Measurements from ENCODE around the gene OSGEP. TPM values are rescaled to one million over a fixed set of nuclear protein-coding genes. Genes with fewer than 3 reads are reported as not detected.

Gene OSGEP
- polyA plus RNA-seq, 2 donors = 22.8 to 34.7 TPM

GRCh38 chr14:20421267-20421666 lies 33.3 kb downstream of the OSGEP start:
- H3K36me3 ChIP-seq (ENCODE audit: control insufficient read depth in 2 of 2, insufficient read depth in 2 of 2, low read length in 1 of 2) = no peaks in the 10 kb centered on the region
- no peak overlapping the region for H3K4me3 ChIP-seq (ENCODE audit: low read depth in 1 of 2, low read length in 2 of 2)
- no peak overlapping the region for H3K27ac ChIP-seq (ENCODE audit: low read depth in 2 of 2, low read length in 1 of 2)
- H3K4me1 ChIP-seq (ENCODE audit: control insufficient read depth in 2 of 2, insufficient read depth in 2 of 2, low read length in 1 of 2) = no peaks in the 10 kb centered on the region
- no peaks in the 10 kb centered on the region for H3K27me3 ChIP-seq (ENCODE audit: control insufficient read depth in 1 of 2, insufficient read depth in 2 of 2, low read length in 2 of 2)
- WGBS, 2 donors = 56 to 63% methylated on average over 2 of the region's 2 CpGs
- H3K9me3 ChIP-seq (ENCODE audit: control insufficient read depth in 2 of 2, insufficient read depth in 1 of 2, low read depth in 1 of 2, low read length in 1 of 2) = no peaks in the 10 kb centered on the region

- H3K27ac ChIP-seq (ENCODE audit: low read depth in 2 of 2, low read length in 1 of 2) = no peak overlapping the region
- no peaks in the 10 kb centered on the region for H3K9me3 ChIP-seq (ENCODE audit: control insufficient read depth in 2 of 2, insufficient read depth in 1 of 2, low read depth in 1 of 2, low read length in 1 of 2)
- H3K4me1 ChIP-seq (ENCODE audit: control insufficient read depth in 2 of 2, insufficient read depth in 2 of 2, low read length in 1 of 2) = no peaks in the 10 kb centered on the region
- WGBS, 2 donors = 72% methylated on average over 1 of the region's 1 CpG
- H3K27me3 ChIP-seq (ENCODE audit: control insufficient read depth in 1 of 2, insufficient read depth in 2 of 2, low read length in 2 of 2) = no peaks in the 10 kb centered on the region
- no peak overlapping the region for H3K4me3 ChIP-seq (ENCODE audit: low read depth in 1 of 2, low read length in 2 of 2)
- no peaks in the 10 kb centered on the region for H3K36me3 ChIP-seq (ENCODE audit: control insufficient read depth in 2 of 2, insufficient read depth in 2 of 2, low read length in 1 of 2)
These were observed 35.2 kb downstream of the OSGEP start for GRCh38 chr14:20419419-20419818.

- Histone ChIP-seq H3K27ac (ENCODE audit: low read depth in 2 of 2, low read length in 1 of 2) (no peak overlapping the region), H3K9me3 (ENCODE audit: control insufficient read depth in 2 of 2, insufficient read depth in 1 of 2, low read depth in 1 of 2, low read length in 1 of 2) (no peaks in the 10 kb centered on the region), H3K27me3 (ENCODE audit: control insufficient read depth in 1 of 2, insufficient read depth in 2 of 2, low read length in 2 of 2) (no peaks in the 10 kb centered on the region), H3K36me3 (ENCODE audit: control insufficient read depth in 2 of 2, insufficient read depth in 2 of 2, low read length in 1 of 2) (no peaks in the 10 kb centered on the region), H3K4me1 (ENCODE audit: control insufficient read depth in 2 of 2, insufficient read depth in 2 of 2, low read length in 1 of 2) (no peaks in the 10 kb centered on the region), H3K4me3 (ENCODE audit: low read depth in 1 of 2, low read length in 2 of 2) (no peak overlapping the region)
- 81 to 93% methylated on average over 2 of the region's 2 CpGs for WGBS, 2 donors
These were observed 36.1 kb downstream of the OSGEP start for GRCh38 chr14:20418501-20418909.

GRCh38 chr14:20417250-20418186 lies 37.1 kb downstream of the OSGEP start:
- no peak overlapping the region for H3K27ac ChIP-seq (ENCODE audit: low read depth in 2 of 2, low read length in 1 of 2)
- WGBS, 2 donors = 59 to 70% methylated on average over 7 of the region's 7 CpGs
- no peaks in the 10 kb centered on the region for H3K36me3 ChIP-seq (ENCODE audit: control insufficient read depth in 2 of 2, insufficient read depth in 2 of 2, low read length in 1 of 2)
- no peaks in the 10 kb centered on the region for H3K4me1 ChIP-seq (ENCODE audit: control insufficient read depth in 2 of 2, insufficient read depth in 2 of 2, low read length in 1 of 2)
- no peaks in the 10 kb centered on the region for H3K9me3 ChIP-seq (ENCODE audit: control insufficient read depth in 2 of 2, insufficient read depth in 1 of 2, low read depth in 1 of 2, low read length in 1 of 2)
- H3K4me3 ChIP-seq (ENCODE audit: low read depth in 1 of 2, low read length in 2 of 2) = no peak overlapping the region
- no peaks in the 10 kb centered on the region for H3K27me3 ChIP-seq (ENCODE audit: control insufficient read depth in 1 of 2, insufficient read depth in 2 of 2, low read length in 2 of 2)

- no peaks in the 10 kb centered on the region for H3K9me3 ChIP-seq (ENCODE audit: control insufficient read depth in 2 of 2, insufficient read depth in 1 of 2, low read depth in 1 of 2, low read length in 1 of 2)
- WGBS, 2 donors = 86 to 95% methylated on average over 2 of the region's 2 CpGs
- H3K27ac ChIP-seq (ENCODE audit: low read depth in 2 of 2, low read length in 1 of 2) = no peak overlapping the region
- H3K27me3 ChIP-seq (ENCODE audit: control insufficient read depth in 1 of 2, insufficient read depth in 2 of 2, low read length in 2 of 2) = no peaks in the 10 kb centered on the region
- H3K4me1 ChIP-seq (ENCODE audit: control insufficient read depth in 2 of 2, insufficient read depth in 2 of 2, low read length in 1 of 2) = no peaks in the 10 kb centered on the region
- no peaks in the 10 kb centered on the region for H3K36me3 ChIP-seq (ENCODE audit: control insufficient read depth in 2 of 2, insufficient read depth in 2 of 2, low read length in 1 of 2)
- H3K4me3 ChIP-seq (ENCODE audit: low read depth in 1 of 2, low read length in 2 of 2) = no peak overlapping the region
These were observed 38.4 kb downstream of the OSGEP start for GRCh38 chr14:20416223-20416622.

GRCh38 chr14:20415782-20416206 lies 38.8 kb downstream of the OSGEP start:
- H3K9me3 ChIP-seq (ENCODE audit: control insufficient read depth in 2 of 2, insufficient read depth in 1 of 2, low read depth in 1 of 2, low read length in 1 of 2) = no peaks in the 10 kb centered on the region
- WGBS, 2 donors = 47 to 53% methylated on average over 3 of the region's 3 CpGs
- no peak overlapping the region for H3K27ac ChIP-seq (ENCODE audit: low read depth in 2 of 2, low read length in 1 of 2)
- no peaks in the 10 kb centered on the region for H3K27me3 ChIP-seq (ENCODE audit: control insufficient read depth in 1 of 2, insufficient read depth in 2 of 2, low read length in 2 of 2)
- no peak overlapping the region for H3K4me3 ChIP-seq (ENCODE audit: low read depth in 1 of 2, low read length in 2 of 2)
- no peaks in the 10 kb centered on the region for H3K4me1 ChIP-seq (ENCODE audit: control insufficient read depth in 2 of 2, insufficient read depth in 2 of 2, low read length in 1 of 2)
- no peaks in the 10 kb centered on the region for H3K36me3 ChIP-seq (ENCODE audit: control insufficient read depth in 2 of 2, insufficient read depth in 2 of 2, low read length in 1 of 2)

GRCh38 chr14:20413744-20414082 lies 40.9 kb downstream of the OSGEP start:
- WGBS, 2 donors = 1 to 3% methylated on average over 9 of the region's 9 CpGs
- Histone ChIP-seq H3K27ac (ENCODE audit: low read depth in 2 of 2, low read length in 1 of 2) (peak overlapping the region; percentile 96 to 99), H3K4me3 (ENCODE audit: low read depth in 1 of 2, low read length in 2 of 2) (peak overlapping the region; percentile 80 to 95), H3K36me3 (ENCODE audit: control insufficient read depth in 2 of 2, insufficient read depth in 2 of 2, low read length in 1 of 2) (no peaks in the 10 kb centered on the region), H3K9me3 (ENCODE audit: control insufficient read depth in 2 of 2, insufficient read depth in 1 of 2, low read depth in 1 of 2, low read length in 1 of 2) (no peaks in the 10 kb centered on the region), H3K4me1 (ENCODE audit: control insufficient read depth in 2 of 2, insufficient read depth in 2 of 2, low read length in 1 of 2) (no peaks in the 10 kb centered on the region), H3K27me3 (ENCODE audit: control insufficient read depth in 1 of 2, insufficient read depth in 2 of 2, low read length in 2 of 2) (no peaks in the 10 kb centered on the region)

- peak within 1 kb of the TSS; percentile 80 to 95 for H3K4me3 ChIP-seq (ENCODE audit: low read depth in 1 of 2, low read length in 2 of 2)
- peak within 1 kb of the TSS; percentile 96 to 99 for H3K27ac ChIP-seq (ENCODE audit: low read depth in 2 of 2, low read length in 1 of 2)
- H3K27me3 ChIP-seq (ENCODE audit: control insufficient read depth in 1 of 2, insufficient read depth in 2 of 2, low read length in 2 of 2) = no peaks in the 10 kb centered on the region
- H3K36me3 ChIP-seq (ENCODE audit: control insufficient read depth in 2 of 2, insufficient read depth in 2 of 2, low read length in 1 of 2) = peaks cover 1 to 2% of the 10 kb centered on the region in 2 donors
- no peaks in the 10 kb centered on the region for H3K4me1 ChIP-seq (ENCODE audit: control insufficient read depth in 2 of 2, insufficient read depth in 2 of 2, low read length in 1 of 2)
- no peaks in the 10 kb centered on the region for H3K9me3 ChIP-seq (ENCODE audit: control insufficient read depth in 2 of 2, insufficient read depth in 1 of 2, low read depth in 1 of 2, low read length in 1 of 2)
- 0% methylated on average over 43 of the region's 43 CpGs for WGBS, 2 donors
These were observed 41.5 kb downstream of the OSGEP start, which contains the start of gene TEP1 for GRCh38 chr14:20412876-20413743. TSS of gene TEP1 (minus strand) at chr14:20413501. CDS start at chr14:20408439, 5,062 bp downstream.

GRCh38 chr14:20412411-20412810 lies 42.2 kb downstream of the OSGEP start:
- Histone ChIP-seq H3K27me3 (ENCODE audit: control insufficient read depth in 1 of 2, insufficient read depth in 2 of 2, low read length in 2 of 2) (no peaks in the 10 kb centered on the region), H3K27ac (ENCODE audit: low read depth in 2 of 2, low read length in 1 of 2) (peak overlapping the region; percentile 96 to 99), H3K4me1 (ENCODE audit: control insufficient read depth in 2 of 2, insufficient read depth in 2 of 2, low read length in 1 of 2) (no peaks in the 10 kb centered on the region)

More at GRCh38 chr14:20412411-20412810, 42.2 kb downstream of the OSGEP start:
- Histone ChIP-seq H3K9me3 (ENCODE audit: control insufficient read depth in 2 of 2, insufficient read depth in 1 of 2, low read depth in 1 of 2, low read length in 1 of 2) (no peaks in the 10 kb centered on the region), H3K4me3 (ENCODE audit: low read depth in 1 of 2, low read length in 2 of 2) (peak overlapping the region; percentile 80 to 95), H3K36me3 (ENCODE audit: control insufficient read depth in 2 of 2, insufficient read depth in 2 of 2, low read length in 1 of 2) (peaks cover 7 to 8% of the 10 kb centered on the region in 2 donors)
- 2 to 3% methylated on average over 7 of the region's 7 CpGs for WGBS, 2 donors

All from esophagus (tissue), 2 donors.